Neutrophil (primary cell): ENCODE measurements around the gene LSM4.
"Not testable (repeated sequence)": the region's sequence is repeated elsewhere in the genome, so short reads cannot be mapped to it uniquely, and the experiment has no call there.

Experiments used
- H3K27ac ChIP-seq: fragments of 200-600 bp; sonication (generic); 2 replicates; pipeline ENCODE4 v1.5.1; 2016; ENCODE audit warnings: mild to moderate bottlenecking, moderate library complexity
- H3K27me3 ChIP-seq: fragments of 200-600 bp; sonication (generic); 2 replicates; pipeline ENCODE4 v1.6.0; 2016; ENCODE audit warnings: mild to moderate bottlenecking
- H3K36me3 ChIP-seq: fragments of 200-600 bp; sonication (generic); 2 replicates; pipeline ENCODE4 v1.5.1; 2017
- H3K4me1 ChIP-seq, 2 experiments: fragments of 200-600 bp in 1 of 2; sonication (generic) in 1 of 2; 1 replicate in 1 of 2; 2 replicates in 1 of 2; pipeline versions ENCODE4 v1.5.1 to v1.6.1; 2013 to 2016; ENCODE audit warnings: low read depth in 1 of 2, low read length in 1 of 2, mild to moderate bottlenecking in 1 of 2, moderate library complexity in 1 of 2; ENCODE audit not compliant: control insufficient read depth in 1 of 2, insufficient read depth in 1 of 2
- H3K4me3 ChIP-seq, 2 experiments: fragments of 200-600 bp in 1 of 2; sonication (generic) in 1 of 2; 1 replicate in 1 of 2; 2 replicates in 1 of 2; pipeline ENCODE4 v1.5.1; 2013 to 2016; ENCODE audit warnings: low read depth in 1 of 2, low read length in 1 of 2, mild to moderate bottlenecking in 1 of 2, moderate library complexity in 1 of 2
- H3K9me3 ChIP-seq: fragments of 200-600 bp; sonication (generic); 2 replicates; pipeline ENCODE4 v1.5.1; 2016
- TF ChIP-seq, protein P1 (sequence below): fragments of 200-600 bp; sonication (generic); IDR thresholded peaks from 2 replicates; pipeline ENCODE4 v1.5.1; 2016; ENCODE audit warnings: antibody characterized with exemption

The LSM4 gene

DNA sequence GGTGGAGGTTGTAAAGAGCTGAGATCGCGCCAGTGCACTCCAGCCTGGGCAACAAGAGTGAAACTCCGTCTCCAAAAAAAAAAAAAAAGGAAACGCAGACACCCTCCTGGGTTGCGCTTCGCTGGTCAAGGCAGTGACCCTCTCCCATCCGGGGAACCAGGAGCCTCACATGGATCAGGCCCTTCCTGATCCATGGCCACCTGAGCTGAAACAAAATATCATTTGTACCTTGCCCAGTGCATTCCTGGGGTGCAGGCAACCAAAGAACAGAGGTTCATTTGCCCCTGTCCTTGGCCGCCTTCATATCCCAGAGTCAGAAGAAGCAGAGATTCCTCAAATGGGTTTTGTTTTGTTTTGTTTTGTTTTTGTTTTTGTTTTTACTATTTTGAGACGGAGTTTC, 8.0 kb upstream of the LSM4 start:
- Histone ChIP-seq H3K4me1 (peaks cover 5 to 9% of the 10 kb centered on the region in 2 experiments), H3K27me3 (no peaks in the 10 kb centered on the region), H3K9me3 (no peaks in the 10 kb centered on the region), H3K4me3 (no peak overlapping the region), H3K36me3 (no peaks in the 10 kb centered on the region), H3K27ac (no peak overlapping the region)
- TF ChIP-seq, protein P1, sequence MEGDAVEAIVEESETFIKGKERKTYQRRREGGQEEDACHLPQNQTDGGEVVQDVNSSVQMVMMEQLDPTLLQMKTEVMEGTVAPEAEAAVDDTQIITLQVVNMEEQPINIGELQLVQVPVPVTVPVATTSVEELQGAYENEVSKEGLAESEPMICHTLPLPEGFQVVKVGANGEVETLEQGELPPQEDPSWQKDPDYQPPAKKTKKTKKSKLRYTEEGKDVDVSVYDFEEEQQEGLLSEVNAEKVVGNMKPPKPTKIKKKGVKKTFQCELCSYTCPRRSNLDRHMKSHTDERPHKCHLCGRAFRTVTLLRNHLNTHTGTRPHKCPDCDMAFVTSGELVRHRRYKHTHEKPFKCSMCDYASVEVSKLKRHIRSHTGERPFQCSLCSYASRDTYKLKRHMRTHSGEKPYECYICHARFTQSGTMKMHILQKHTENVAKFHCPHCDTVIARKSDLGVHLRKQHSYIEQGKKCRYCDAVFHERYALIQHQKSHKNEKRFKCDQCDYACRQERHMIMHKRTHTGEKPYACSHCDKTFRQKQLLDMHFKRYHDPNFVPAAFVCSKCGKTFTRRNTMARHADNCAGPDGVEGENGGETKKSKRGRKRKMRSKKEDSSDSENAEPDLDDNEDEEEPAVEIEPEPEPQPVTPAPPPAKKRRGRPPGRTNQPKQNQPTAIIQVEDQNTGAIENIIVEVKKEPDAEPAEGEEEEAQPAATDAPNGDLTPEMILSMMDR = no peak

DNA sequence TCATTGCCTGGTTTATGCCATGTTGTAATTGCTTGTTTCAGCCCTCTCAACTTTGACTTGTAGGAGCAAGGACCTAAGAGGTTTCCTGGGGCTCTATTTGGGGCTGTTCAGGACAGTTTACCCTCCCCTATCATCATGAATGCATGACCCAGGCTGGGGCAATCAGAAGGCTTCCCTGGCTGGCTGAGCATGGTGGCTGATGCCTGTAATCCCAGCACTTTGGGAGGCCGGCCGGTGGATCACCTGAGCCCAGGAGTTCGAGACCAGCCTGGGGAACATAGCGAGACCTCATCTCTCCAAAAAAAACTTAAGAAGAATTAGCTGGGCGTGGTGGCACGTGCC, 6.1 kb upstream of the LSM4 start:
- Histone ChIP-seq H3K9me3 (no peaks in the 10 kb centered on the region), H3K4me3 (no peak overlapping the region), H3K27ac (peak overlapping the region; percentile 58), H3K4me1 (peaks cover 5 to 9% of the 10 kb centered on the region in 2 experiments), H3K36me3 (no peaks in the 10 kb centered on the region), H3K27me3 (no peaks in the 10 kb centered on the region)
- TF ChIP-seq, protein P1 = no peak

DNA sequence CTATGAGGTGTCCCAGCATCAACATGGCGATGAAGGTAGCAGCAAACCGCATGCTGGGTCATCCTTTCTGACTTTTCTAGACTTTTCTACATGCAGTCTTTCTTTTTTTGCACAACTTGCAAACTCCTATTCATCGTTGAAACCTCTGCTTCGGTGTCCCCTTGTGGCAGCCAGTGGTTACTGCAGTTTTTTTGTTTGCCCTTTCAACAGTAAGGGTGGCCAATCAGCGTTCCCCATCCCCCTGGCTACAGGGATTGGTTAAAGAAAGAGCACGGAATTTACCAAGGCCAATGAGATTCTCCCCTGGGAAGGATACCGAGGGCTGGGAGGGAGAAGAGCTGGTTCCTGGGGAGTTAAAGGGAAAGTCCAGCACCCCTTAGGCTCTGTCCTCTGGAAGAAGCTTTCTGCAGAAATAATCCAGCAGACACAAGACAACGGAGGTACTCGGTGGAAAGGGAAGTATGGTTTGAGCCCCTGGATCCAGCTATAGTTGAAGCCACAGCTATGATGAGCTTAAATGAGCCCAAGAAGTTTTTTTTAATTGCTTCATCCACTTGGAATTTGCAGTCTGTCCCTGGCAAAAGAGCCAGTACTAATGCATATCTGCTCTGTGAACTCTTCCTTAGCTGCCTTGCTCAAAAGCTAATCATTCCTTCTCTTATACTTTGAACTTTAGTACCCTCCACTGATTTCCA, 5.6 kb upstream of the LSM4 start:
- H3K4me3 ChIP-seq = peak overlapping the region; percentile 5 to 27
- H3K4me1 ChIP-seq = peaks cover 9 to 13% of the 10 kb centered on the region in 2 experiments
- peak overlapping the region; percentile 58 for H3K27ac ChIP-seq
- no peaks in the 10 kb centered on the region for H3K9me3 ChIP-seq
- no peaks in the 10 kb centered on the region for H3K27me3 ChIP-seq
- TF ChIP-seq, protein P1 = peak; percentile 95
- no peaks in the 10 kb centered on the region for H3K36me3 ChIP-seq

DNA sequence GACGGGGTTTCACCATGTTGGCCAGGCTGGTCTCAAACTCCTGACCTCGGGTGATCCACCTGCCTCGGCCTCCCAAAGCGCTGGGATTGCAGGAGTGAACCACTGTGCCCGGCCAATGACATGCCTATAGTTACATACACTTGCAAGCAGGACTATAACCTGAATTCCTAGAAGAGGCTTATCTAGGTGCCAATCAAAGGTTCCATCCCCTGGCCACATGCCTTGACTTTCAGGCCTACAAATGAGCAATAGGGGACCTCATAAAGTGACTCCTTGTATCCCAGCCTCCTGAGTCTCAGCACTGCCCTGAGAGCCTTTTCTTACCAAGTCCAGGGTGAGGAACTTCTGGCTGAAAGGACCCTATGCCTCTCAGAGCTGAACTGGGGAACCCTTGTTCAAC, 3.9 kb upstream of the LSM4 start:
- no peak overlapping the region for H3K27ac ChIP-seq
- H3K27me3 ChIP-seq = no peaks in the 10 kb centered on the region
- H3K36me3 ChIP-seq = no peaks in the 10 kb centered on the region
- TF ChIP-seq, protein P1 = no peak
- H3K9me3 ChIP-seq = no peaks in the 10 kb centered on the region
- peaks cover 23 to 28% of the 10 kb centered on the region in 2 experiments for H3K4me1 ChIP-seq
- no peak overlapping the region for H3K4me3 ChIP-seq

DNA sequence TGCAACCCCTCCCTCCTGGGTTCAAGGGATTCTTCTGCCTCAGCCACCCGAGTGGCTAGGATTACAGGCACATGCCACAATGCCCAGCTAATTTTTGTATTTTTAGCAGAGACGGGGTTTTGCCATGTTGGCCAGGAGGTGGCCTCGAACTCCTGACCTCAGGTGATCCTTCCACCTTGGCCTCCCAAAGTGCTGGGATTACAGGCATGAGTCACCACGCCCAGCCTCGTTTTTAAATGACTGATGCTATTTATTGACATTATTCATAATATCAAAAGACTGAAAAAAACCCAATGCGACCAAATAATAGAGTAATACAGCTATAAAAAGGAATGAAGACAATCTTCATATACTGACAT, 1.5 kb upstream of the LSM4 start:
- H3K9me3 ChIP-seq, H3K27ac ChIP-seq, H3K36me3 ChIP-seq, H3K27me3 ChIP-seq, H3K4me3 ChIP-seq: not testable (repeated sequence)
- H3K4me1 ChIP-seq = peaks cover 34 to 46% of the 10 kb centered on the region in 2 experiments

DNA sequence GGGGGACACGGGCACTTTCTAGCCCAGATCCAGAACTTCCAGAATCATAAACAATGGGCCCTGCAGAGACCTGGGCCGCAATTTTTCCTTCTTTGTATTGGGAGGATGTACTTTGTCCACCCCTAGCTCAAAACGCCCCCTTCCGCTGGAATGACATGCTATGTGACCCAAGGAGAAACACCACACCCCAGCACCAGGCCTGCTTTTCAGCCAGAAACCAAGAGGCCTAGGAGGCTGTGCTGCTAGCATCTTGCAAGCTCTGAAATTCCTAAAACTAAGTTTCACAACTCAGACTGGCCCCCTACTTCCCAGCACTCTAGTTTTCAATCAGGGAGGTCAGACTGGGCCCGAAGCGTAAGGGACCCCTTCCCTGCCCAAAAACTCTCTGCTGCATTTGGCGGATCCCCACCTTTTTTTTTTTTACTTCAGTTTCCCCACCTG, 538 bp downstream of the LSM4 start:
- H3K36me3 ChIP-seq = no peaks in the 10 kb centered on the region
- H3K9me3 ChIP-seq = no peaks in the 10 kb centered on the region
- H3K27me3 ChIP-seq = no peaks in the 10 kb centered on the region
- peak overlapping the region; percentile 82 for H3K27ac ChIP-seq
- peaks cover 49 to 57% of the 10 kb centered on the region in 2 experiments for H3K4me1 ChIP-seq
- TF ChIP-seq, protein P1 = no peak
- H3K4me3 ChIP-seq = peak overlapping the region; percentile 86 to 89
